ENCODE results near the gene EXOC6B.
"Not testable (repeated sequence)": the region's sequence is repeated elsewhere in the genome, so short reads cannot be mapped to it uniquely, and the experiment has no call there.

The EXOC6B gene

DNA sequence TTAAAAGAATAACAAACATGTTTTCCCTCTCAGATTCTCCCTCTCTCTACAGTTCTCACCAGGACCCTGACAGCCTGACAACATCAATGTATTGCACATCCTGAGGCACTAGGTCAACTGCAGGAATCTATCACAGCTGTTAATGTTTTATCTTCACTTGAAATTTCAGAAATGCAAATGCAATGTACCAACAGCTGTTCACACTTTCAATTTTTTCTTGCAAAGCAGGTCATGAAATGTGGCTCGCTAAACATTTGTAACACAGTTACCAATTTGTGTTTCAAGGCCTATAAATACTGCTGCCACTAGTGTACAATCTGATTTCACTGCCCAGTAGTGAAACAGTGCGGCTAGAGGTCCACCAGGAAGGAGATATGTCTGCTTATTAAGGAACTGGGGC, 147.8 kb downstream of the EXOC6B start:
- H3K27ac ChIP-seq (ENCODE audit: low read depth, low read length): no peak overlapping the region
- no peak overlapping the region for H3K9ac ChIP-seq (ENCODE audit: low read depth, low read length)
- H3K27me3 ChIP-seq (ENCODE audit: control insufficient read depth, insufficient read depth, low read length): no peaks in the 10 kb centered on the region
- H3K9me3 ChIP-seq (ENCODE audit: control insufficient read depth, insufficient read depth, low read length): no peaks in the 10 kb centered on the region
- H3K4me1 ChIP-seq (ENCODE audit: control insufficient read depth, insufficient read depth, low read length): peaks cover 12% of the 10 kb centered on the region; the same call in 1 of the 2 replicates
- no peaks in the 10 kb centered on the region for H3K36me3 ChIP-seq (ENCODE audit: control insufficient read depth, insufficient read depth, low read length)
- no peak overlapping the region for H3K4me3 ChIP-seq (ENCODE audit: low read depth, low read length)

DNA sequence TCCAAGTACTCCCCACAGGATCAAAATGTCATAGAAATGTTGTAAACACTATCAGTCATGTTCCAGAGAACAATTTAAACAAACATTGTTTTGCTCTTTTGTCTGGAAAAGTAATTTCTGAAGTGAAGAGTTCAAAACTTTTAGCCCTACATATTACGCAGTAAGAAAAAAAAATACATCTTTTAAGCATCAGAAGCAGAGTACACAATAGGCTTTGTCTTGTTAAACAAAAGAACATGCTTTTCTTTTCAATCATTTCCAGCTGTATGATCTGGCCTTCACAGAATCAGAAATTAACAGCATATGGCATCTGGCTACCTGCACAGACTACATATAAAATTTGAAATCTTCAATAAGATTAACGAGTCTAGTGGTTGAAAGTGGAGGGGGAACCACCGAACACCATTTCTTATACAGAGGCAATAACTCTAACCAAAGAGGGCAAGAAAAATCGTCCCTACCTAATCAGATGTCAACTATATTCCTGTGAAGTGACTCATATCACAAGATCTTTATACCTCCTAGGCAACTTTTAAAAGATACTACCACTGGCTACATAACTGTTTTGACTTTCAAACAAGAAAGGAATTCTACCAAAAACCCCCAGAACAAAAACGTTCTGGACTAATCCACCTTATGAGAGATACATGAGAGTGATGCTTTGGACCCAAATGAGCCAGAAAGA, 149.3 kb downstream of the EXOC6B start:
- Histone ChIP-seq H3K9me3 (ENCODE audit: control insufficient read depth, insufficient read depth, low read length) (no peaks in the 10 kb centered on the region), H3K4me3 (ENCODE audit: low read depth, low read length) (no peak overlapping the region), H3K4me1 (ENCODE audit: control insufficient read depth, insufficient read depth, low read length) (no peaks in the 10 kb centered on the region), H3K36me3 (ENCODE audit: control insufficient read depth, insufficient read depth, low read length) (no peaks in the 10 kb centered on the region), H3K27me3 (ENCODE audit: control insufficient read depth, insufficient read depth, low read length) (no peaks in the 10 kb centered on the region), H3K9ac (ENCODE audit: low read depth, low read length) (no peak overlapping the region), H3K27ac (ENCODE audit: low read depth, low read length) (no peak overlapping the region)

DNA sequence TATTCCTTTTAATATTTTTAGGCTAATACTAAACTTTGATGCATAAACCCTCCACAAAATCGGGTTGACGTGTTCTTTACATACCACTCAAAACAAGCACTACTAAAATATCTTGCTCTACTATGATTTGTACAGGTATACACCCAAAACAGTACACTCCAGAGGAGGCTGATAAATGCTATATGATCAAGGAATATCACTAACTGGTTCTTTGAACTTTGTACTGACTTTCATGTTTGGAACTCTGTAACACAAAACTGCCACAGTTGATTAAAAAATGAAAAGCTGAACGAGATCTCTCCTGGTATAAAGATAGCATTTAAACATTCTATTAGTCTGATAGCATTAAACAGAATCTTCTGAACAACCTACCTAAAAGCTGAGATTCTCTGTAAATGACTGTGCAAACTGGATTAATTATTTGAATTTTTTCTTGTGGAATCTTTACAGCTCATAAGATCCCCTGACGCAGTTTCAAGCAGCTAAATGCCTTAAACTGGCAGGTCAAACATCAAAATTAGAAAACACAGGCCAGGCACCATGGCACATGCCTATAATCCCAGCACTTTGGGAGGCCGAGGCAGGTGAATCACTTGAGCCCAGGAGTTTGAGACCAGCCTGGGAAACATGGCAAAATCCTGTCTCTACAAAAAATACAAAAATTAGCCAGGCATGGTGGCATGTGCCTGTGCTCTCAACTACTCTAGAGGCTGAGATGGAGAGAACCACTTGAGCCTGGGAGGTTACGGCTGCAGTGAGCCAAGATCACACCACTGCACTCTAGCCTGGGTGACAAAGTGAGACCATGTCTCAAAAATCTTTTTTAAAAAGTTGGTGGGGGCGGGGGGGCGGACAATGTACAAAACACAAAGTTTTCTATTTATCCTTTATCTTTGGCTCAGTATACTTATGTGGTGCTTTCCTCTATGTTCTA, 150.6 kb downstream of the EXOC6B start:
- H3K27ac ChIP-seq (ENCODE audit: low read depth, low read length): no peak overlapping the region
- no peaks in the 10 kb centered on the region for H3K9me3 ChIP-seq (ENCODE audit: control insufficient read depth, insufficient read depth, low read length)
- no peak overlapping the region for H3K9ac ChIP-seq (ENCODE audit: low read depth, low read length)
- no peaks in the 10 kb centered on the region for H3K27me3 ChIP-seq (ENCODE audit: control insufficient read depth, insufficient read depth, low read length)
- H3K4me1 ChIP-seq (ENCODE audit: control insufficient read depth, insufficient read depth, low read length): no peaks in the 10 kb centered on the region
- no peaks in the 10 kb centered on the region for H3K36me3 ChIP-seq (ENCODE audit: control insufficient read depth, insufficient read depth, low read length)
- H3K4me3 ChIP-seq (ENCODE audit: low read depth, low read length): no peak overlapping the region

DNA sequence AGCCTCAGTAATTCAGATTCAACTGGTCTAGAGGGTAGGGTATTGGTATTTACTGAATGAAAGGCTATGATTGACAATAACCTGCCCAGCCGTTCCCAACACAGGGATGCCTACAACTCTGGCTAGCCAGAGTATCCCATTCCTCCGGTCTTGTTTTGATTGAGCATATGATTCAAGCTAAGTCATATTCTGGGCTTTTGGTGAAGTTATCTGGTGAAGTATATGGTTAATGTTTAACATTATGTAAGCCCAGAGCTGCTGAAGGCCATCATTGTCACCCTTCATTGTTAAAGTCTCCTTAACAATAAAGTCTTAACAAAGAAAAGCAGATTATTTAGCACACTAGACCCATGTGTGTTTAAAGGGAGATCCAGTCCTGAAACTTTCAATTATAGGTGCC, 152.6 kb downstream of the EXOC6B start:
- no peaks in the 10 kb centered on the region for H3K4me1 ChIP-seq (ENCODE audit: control insufficient read depth, insufficient read depth, low read length)
- no peak overlapping the region for H3K9ac ChIP-seq (ENCODE audit: low read depth, low read length)
- H3K27me3 ChIP-seq (ENCODE audit: control insufficient read depth, insufficient read depth, low read length): no peaks in the 10 kb centered on the region
- H3K4me3 ChIP-seq (ENCODE audit: low read depth, low read length): no peak overlapping the region
- H3K27ac ChIP-seq (ENCODE audit: low read depth, low read length): no peak overlapping the region
- no peaks in the 10 kb centered on the region for H3K9me3 ChIP-seq (ENCODE audit: control insufficient read depth, insufficient read depth, low read length)
- H3K36me3 ChIP-seq (ENCODE audit: control insufficient read depth, insufficient read depth, low read length): no peaks in the 10 kb centered on the region

DNA sequence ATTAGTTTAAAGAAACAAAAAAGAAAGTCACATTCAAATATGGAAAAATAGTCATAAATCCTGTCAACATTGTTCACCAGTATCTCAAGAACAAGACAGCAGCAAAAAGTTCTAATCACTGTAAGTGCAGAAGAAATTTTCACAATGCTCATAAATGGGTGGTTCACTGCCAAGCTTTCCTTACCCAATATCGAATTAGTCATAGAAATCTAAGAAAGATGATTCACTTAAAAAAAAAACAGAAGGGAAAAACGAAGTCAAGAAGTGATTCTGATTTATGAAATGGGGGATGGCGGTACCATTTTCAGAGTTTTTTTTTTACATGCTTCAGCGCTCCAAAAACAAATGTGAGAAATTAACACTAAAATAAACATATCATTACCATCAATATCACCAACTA, 156.7 kb downstream of the EXOC6B start:
- no peaks in the 10 kb centered on the region for H3K27me3 ChIP-seq (ENCODE audit: control insufficient read depth, insufficient read depth, low read length)
- H3K9ac ChIP-seq (ENCODE audit: low read depth, low read length): no peak overlapping the region
- H3K9me3 ChIP-seq (ENCODE audit: control insufficient read depth, insufficient read depth, low read length): no peaks in the 10 kb centered on the region
- no peak overlapping the region for H3K4me3 ChIP-seq (ENCODE audit: low read depth, low read length)
- H3K27ac ChIP-seq (ENCODE audit: low read depth, low read length): no peak overlapping the region
- H3K36me3 ChIP-seq (ENCODE audit: control insufficient read depth, insufficient read depth, low read length): no peaks in the 10 kb centered on the region
- H3K4me1 ChIP-seq (ENCODE audit: control insufficient read depth, insufficient read depth, low read length): no peaks in the 10 kb centered on the region

DNA sequence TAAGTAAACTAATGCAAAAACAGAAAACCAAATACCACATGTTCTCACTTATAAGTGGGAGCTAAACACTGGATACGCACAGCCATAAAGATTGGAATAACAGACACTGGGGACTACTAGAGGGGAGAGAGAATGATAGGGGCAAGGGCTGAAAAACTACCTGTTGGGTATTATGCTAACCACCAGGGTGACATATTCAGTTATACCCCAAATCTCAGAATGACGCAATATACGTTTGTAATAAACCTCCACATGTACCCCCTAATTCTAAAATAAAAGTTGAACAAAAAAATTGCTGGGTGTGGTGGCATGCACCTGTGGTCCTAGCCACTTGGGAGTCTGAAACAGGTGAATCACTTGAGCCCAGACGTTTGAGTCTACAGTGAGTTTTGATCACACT, 157.2 kb downstream of the EXOC6B start:
- Histone ChIP-seq H3K4me1 (ENCODE audit: control insufficient read depth, insufficient read depth, low read length) (no peaks in the 10 kb centered on the region), H3K9ac (ENCODE audit: low read depth, low read length) (no peak overlapping the region), H3K27ac (ENCODE audit: low read depth, low read length) (no peak overlapping the region), H3K9me3 (ENCODE audit: control insufficient read depth, insufficient read depth, low read length) (no peaks in the 10 kb centered on the region), H3K36me3 (ENCODE audit: control insufficient read depth, insufficient read depth, low read length) (no peaks in the 10 kb centered on the region), H3K4me3 (ENCODE audit: low read depth, low read length) (no peak overlapping the region), H3K27me3 (ENCODE audit: control insufficient read depth, insufficient read depth, low read length) (no peaks in the 10 kb centered on the region)

DNA sequence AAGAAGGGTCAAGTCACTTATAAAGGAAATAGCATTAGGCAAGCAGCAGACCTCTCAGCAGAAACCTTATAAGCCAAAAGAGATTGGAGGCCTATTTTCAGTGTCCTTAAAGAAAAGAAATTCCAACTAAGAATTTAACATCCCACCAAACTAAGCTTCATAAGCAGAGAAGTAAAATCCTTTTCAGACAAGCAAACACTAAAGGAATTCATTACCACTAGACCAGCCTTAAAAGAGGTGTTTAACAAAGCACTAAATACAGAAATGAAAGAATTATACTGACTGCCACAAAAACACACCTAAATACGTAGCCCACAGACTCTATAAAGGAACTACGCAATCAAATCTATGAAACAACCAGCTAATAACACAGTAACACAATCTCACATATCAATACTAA, 160.4 kb downstream of the EXOC6B start:
- H3K9ac ChIP-seq (ENCODE audit: low read depth, low read length): no peak overlapping the region
- H3K36me3 ChIP-seq (ENCODE audit: control insufficient read depth, insufficient read depth, low read length): no peaks in the 10 kb centered on the region
- no peak overlapping the region for H3K4me3 ChIP-seq (ENCODE audit: low read depth, low read length)
- H3K9me3 ChIP-seq (ENCODE audit: control insufficient read depth, insufficient read depth, low read length): no peaks in the 10 kb centered on the region
- H3K4me1 ChIP-seq (ENCODE audit: control insufficient read depth, insufficient read depth, low read length): no peaks in the 10 kb centered on the region
- H3K27me3 ChIP-seq (ENCODE audit: control insufficient read depth, insufficient read depth, low read length): no peaks in the 10 kb centered on the region
- no peak overlapping the region for H3K27ac ChIP-seq (ENCODE audit: low read depth, low read length)

DNA sequence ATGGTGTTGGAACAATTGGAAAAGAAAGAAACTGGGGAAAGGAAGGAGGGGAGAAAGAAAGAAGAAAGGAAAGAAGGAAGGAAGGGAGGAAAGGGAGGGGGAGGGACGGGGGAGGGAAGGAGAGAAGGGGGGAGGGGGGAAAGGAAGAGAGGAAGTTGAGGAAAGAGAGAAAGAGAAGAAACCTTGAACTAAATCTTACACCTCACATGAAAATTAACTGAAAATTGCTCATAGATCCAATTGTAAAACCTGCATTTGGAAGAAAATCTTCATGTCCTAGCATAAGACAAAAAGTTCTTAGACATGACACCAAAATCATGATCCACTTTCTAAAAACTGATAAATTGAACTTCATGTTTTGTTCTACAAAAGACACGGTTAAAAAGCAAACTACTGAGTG, 163.8 kb downstream of the EXOC6B start:
- Histone ChIP-seq H3K4me3 (ENCODE audit: low read depth, low read length) (no peak overlapping the region), H3K9ac (ENCODE audit: low read depth, low read length) (no peak overlapping the region), H3K27ac (ENCODE audit: low read depth, low read length) (no peak overlapping the region), H3K4me1 (ENCODE audit: control insufficient read depth, insufficient read depth, low read length) (no peaks in the 10 kb centered on the region), H3K9me3 (ENCODE audit: control insufficient read depth, insufficient read depth, low read length) (no peaks in the 10 kb centered on the region), H3K36me3 (ENCODE audit: control insufficient read depth, insufficient read depth, low read length) (no peaks in the 10 kb centered on the region), H3K27me3 (ENCODE audit: control insufficient read depth, insufficient read depth, low read length) (no peaks in the 10 kb centered on the region)

DNA sequence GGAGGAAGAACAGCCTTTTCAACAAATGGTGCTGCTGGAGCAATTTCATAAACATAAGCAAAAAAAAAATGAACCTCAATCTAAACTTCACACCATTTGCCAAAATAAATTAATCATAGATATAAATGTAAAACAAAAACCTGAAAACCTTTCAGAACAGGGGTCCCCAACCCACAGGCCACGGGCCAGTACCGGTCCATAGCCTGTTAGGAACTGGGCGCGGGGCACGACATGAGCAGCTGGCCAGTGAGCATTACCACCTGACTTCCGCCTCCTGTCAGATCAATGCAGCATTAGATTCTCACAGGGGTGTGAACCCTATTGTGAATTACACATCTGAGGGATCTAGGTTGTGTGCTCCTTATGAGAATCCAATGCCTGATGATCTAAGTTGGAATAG, 176.0 kb downstream of the EXOC6B start:
- no peak overlapping the region for H3K9ac ChIP-seq (ENCODE audit: low read depth, low read length)

DNA sequence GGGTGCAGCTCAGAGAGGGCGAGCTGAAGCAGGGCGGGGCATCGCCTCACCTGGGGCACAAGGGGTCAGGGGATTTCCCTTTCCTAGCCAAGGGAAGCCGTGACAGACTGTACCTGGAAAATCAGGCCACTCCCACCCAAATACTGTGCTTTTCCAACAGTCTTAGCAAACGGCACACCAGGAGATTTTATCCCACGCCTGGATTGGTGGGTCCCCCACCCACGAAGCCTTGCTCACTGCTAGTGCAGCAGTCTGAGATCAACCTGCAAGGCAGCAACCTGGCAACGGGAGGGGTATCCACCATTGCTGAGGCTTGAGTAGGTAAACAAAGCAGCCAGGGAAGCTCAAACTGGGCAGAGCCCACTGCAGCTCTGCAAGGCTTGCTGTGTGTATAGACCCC, 184.6 kb downstream of the EXOC6B start:
- Histone ChIP-seq H3K4me1 (ENCODE audit: control insufficient read depth, insufficient read depth, low read length) (peaks cover 10% of the 10 kb centered on the region), H3K9me3 (ENCODE audit: control insufficient read depth, insufficient read depth, low read length) (peaks cover 14% of the 10 kb centered on the region)
- H3K36me3 ChIP-seq (ENCODE audit: control insufficient read depth, insufficient read depth, low read length); H3K27me3 ChIP-seq (ENCODE audit: control insufficient read depth, insufficient read depth, low read length); H3K9ac ChIP-seq (ENCODE audit: low read depth, low read length); H3K4me3 ChIP-seq (ENCODE audit: low read depth, low read length); H3K27ac ChIP-seq (ENCODE audit: low read depth, low read length): not testable (repeated sequence)

More for the DNA sequence above, 176.0 kb downstream of the EXOC6B start:
- Histone ChIP-seq H3K27me3 (ENCODE audit: control insufficient read depth, insufficient read depth, low read length) (no peaks in the 10 kb centered on the region), H3K9me3 (ENCODE audit: control insufficient read depth, insufficient read depth, low read length) (no peaks in the 10 kb centered on the region), H3K4me1 (ENCODE audit: control insufficient read depth, insufficient read depth, low read length) (no peaks in the 10 kb centered on the region), H3K4me3 (ENCODE audit: low read depth, low read length) (no peak overlapping the region), H3K36me3 (ENCODE audit: control insufficient read depth, insufficient read depth, low read length) (no peaks in the 10 kb centered on the region), H3K27ac (ENCODE audit: low read depth, low read length) (no peak overlapping the region)

DNA sequence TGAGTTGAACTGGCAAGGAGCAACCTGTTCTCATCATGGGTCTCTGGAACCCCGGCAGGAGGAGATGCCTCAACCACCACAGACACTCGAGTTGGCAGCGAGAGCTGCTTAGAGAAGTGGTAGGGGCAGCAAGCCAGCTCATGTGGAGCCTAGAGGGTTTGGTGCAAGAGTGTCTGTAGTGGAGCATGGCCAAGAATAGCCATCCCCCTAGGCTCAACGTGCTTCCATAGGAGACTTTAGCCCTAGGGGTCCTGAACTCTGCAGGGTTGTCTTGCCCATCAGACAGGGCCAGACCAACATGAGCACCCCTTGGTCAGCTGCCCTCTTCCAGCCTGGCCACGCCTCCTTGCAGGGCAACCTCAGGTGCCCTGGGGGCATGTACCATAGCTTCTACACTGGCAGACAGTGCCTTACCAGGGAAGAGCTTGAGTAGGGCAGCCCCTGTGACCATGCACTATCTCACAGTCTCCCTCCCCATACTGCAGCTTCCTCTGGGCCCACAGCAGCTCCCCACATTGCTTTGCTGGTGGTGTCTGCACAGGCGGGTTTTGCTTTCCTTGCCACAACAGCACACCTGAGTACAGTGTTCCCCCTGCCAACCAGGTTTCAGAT, 187.1 kb downstream of the EXOC6B start:
- H3K4me1 ChIP-seq (ENCODE audit: control insufficient read depth, insufficient read depth, low read length): peaks cover 10% of the 10 kb centered on the region
- no peaks in the 10 kb centered on the region for H3K36me3 ChIP-seq (ENCODE audit: control insufficient read depth, insufficient read depth, low read length)
- no peak overlapping the region for H3K4me3 ChIP-seq (ENCODE audit: low read depth, low read length)
- H3K27me3 ChIP-seq (ENCODE audit: control insufficient read depth, insufficient read depth, low read length): no peaks in the 10 kb centered on the region
- H3K9ac ChIP-seq (ENCODE audit: low read depth, low read length): no peak overlapping the region
- no peak overlapping the region for H3K27ac ChIP-seq (ENCODE audit: low read depth, low read length)
- peaks cover 14% of the 10 kb centered on the region for H3K9me3 ChIP-seq (ENCODE audit: control insufficient read depth, insufficient read depth, low read length)

Measured in HUES48 (cell line).